GM12873 (cell line): Measurements from ENCODE around the gene ZGLP1.

Source experiments
- CTCF ChIP-seq: IDR thresholded peaks from 2 replicates; pipeline ENCODE4 v1.5.1; 2012; ENCODE audit warnings: low read depth, mild to moderate bottlenecking, moderate library complexity, low read length, control low read depth; ENCODE audit not compliant: insufficient read depth; ENCODE audit errors: missing control alignments

Gene ZGLP1

GRCh38 chr19:10316229-10317044 is 6.8 kb upstream of the ZGLP1 start:
- TF ChIP-seq CTCF = no peak

GRCh38 chr19:10315335-10316214 is 6.0 kb upstream of the ZGLP1 start, which contains the start of gene FDX2:
Gene FDX2 (minus strand): TSS chr19:10316015. CDS start chr19:10315996, 19 bp downstream.
- no peak for TF ChIP-seq CTCF

GRCh38 chr19:10306327-10306726 is 3.3 kb downstream of the ZGLP1 start:
- no peak for TF ChIP-seq CTCF

- no peak for TF ChIP-seq CTCF
These were observed 4.3 kb downstream of the ZGLP1 start for GRCh38 chr19:10305139-10305806.

- no peak for TF ChIP-seq CTCF
These were observed 9.8 kb downstream of the ZGLP1 start for GRCh38 chr19:10299545-10300458.

GRCh38 chr19:10295847-10296591 is 13.6 kb downstream of the ZGLP1 start:
- no peak for TF ChIP-seq CTCF
